Measurements from ENCODE around the gene TMEM43.
"Not testable (repeated sequence)": the region's sequence is repeated elsewhere in the genome, so short reads cannot be mapped to it uniquely, and the experiment has no call there.

Gene TMEM43

GRCh38 chr3:14124615-14125192 is at the start of gene TMEM43, which contains the start of gene CHCHD4:
TMEM43 (plus strand) TSS chr3:14125052; CDS start chr3:14125194, 142 bp downstream.
CHCHD4 (minus strand) TSS chr3:14124870; CDS start chr3:14124676, 194 bp downstream.
- in situ Hi-C loops (cut with MboI; ENCODE audit: low sequenced_read_pairs) = no loop called here

- in situ Hi-C loops (cut with MboI; ENCODE audit: low sequenced_read_pairs) = not testable (repeated sequence)
Observed at GRCh38 chr3:14075233-14075632, 49.6 kb upstream of the TMEM43 start.

- in situ Hi-C loops (cut with MboI; ENCODE audit: low sequenced_read_pairs) = no loop called here
Observed at GRCh38 chr3:14077310-14077709, 47.5 kb upstream of the TMEM43 start.

- in situ Hi-C loops (cut with MboI; ENCODE audit: low sequenced_read_pairs) = no loop called here
Observed at GRCh38 chr3:14082108-14082657, 42.7 kb upstream of the TMEM43 start.

GRCh38 chr3:14087461-14087860 is 37.4 kb upstream of the TMEM43 start:
- in situ Hi-C loops (cut with MboI; ENCODE audit: low sequenced_read_pairs) = not testable (repeated sequence)

- in situ Hi-C loops (cut with MboI; ENCODE audit: low sequenced_read_pairs) = not testable (repeated sequence)
Observed at GRCh38 chr3:14091959-14092358, 32.9 kb upstream of the TMEM43 start.

- in situ Hi-C loops (cut with MboI; ENCODE audit: low sequenced_read_pairs) = no loop called here
Observed at GRCh38 chr3:14092464-14092863, 32.4 kb upstream of the TMEM43 start.

- in situ Hi-C loops (cut with MboI; ENCODE audit: low sequenced_read_pairs) = no loop called here
Observed at GRCh38 chr3:14093831-14094230, 31.0 kb upstream of the TMEM43 start.

GRCh38 chr3:14096742-14097141 is 28.1 kb upstream of the TMEM43 start:
- in situ Hi-C loops (cut with MboI; ENCODE audit: low sequenced_read_pairs) = no loop called here

- in situ Hi-C loops (cut with MboI; ENCODE audit: low sequenced_read_pairs) = no loop called here
Observed at GRCh38 chr3:14097616-14098391, 27.0 kb upstream of the TMEM43 start.

GRCh38 chr3:14109821-14110220 is 15.0 kb upstream of the TMEM43 start:
- in situ Hi-C loops (cut with MboI; ENCODE audit: low sequenced_read_pairs) = not testable (repeated sequence)

GRCh38 chr3:14110699-14111098 is 14.2 kb upstream of the TMEM43 start:
- in situ Hi-C loops (cut with MboI; ENCODE audit: low sequenced_read_pairs) = no loop called here

GRCh38 chr3:14113965-14114635 is 10.8 kb upstream of the TMEM43 start:
- in situ Hi-C loops (cut with MboI; ENCODE audit: low sequenced_read_pairs) = no loop called here

GRCh38 chr3:14117468-14118399 is 7.1 kb upstream of the TMEM43 start:
- in situ Hi-C loops (cut with MboI; ENCODE audit: low sequenced_read_pairs) = no loop called here

- in situ Hi-C loops (cut with MboI; ENCODE audit: low sequenced_read_pairs) = no loop called here
Observed at GRCh38 chr3:14118400-14119381, 6.2 kb upstream of the TMEM43 start.

GRCh38 chr3:14119651-14120050 is 5.2 kb upstream of the TMEM43 start:
- in situ Hi-C loops (cut with MboI; ENCODE audit: low sequenced_read_pairs) = no loop called here

- in situ Hi-C loops (cut with MboI; ENCODE audit: low sequenced_read_pairs) = no loop called here
Observed at GRCh38 chr3:14120111-14120920, 4.5 kb upstream of the TMEM43 start.

GRCh38 chr3:14120921-14121448 is 3.9 kb upstream of the TMEM43 start:
- in situ Hi-C loops (cut with MboI; ENCODE audit: low sequenced_read_pairs) = not testable (repeated sequence)
